Ovary (tissue), 3 donors: ENCODE measurements around the gene LOXL1.

ENCODE experiments used
- CTCF ChIP-seq, 3 donors: fragments of 450-650 bp in 2 of 3; fragments of 200-600 bp in 1 of 3; IDR thresholded peaks; one replicate each; pipeline versions ENCODE4 v1.5.1 to v1.8.0; 2016 to 2022; ENCODE audit warnings: antibody characterized with exemption in 3 of 3, mild to moderate bottlenecking in 1 of 3
- EP300 ChIP-seq: sonication (generic); formaldehyde crosslinking; IDR thresholded peaks from one replicate; pipeline ENCODE4 v1.6.1; 2017; ENCODE audit warnings: antibody characterized with exemption
- donor health status: DM: no; HTN: no; CAD: no.

GRCh38 chr15:73925848-73926218 is 429 bp upstream of the LOXL1 start:
- TF ChIP-seq EP300 (no peak), CTCF (IDR thresholded peaks at IDR 0.05) (no peak)
